Measurements from ENCODE around the gene B3GAT1.

Gene B3GAT1

DNA sequence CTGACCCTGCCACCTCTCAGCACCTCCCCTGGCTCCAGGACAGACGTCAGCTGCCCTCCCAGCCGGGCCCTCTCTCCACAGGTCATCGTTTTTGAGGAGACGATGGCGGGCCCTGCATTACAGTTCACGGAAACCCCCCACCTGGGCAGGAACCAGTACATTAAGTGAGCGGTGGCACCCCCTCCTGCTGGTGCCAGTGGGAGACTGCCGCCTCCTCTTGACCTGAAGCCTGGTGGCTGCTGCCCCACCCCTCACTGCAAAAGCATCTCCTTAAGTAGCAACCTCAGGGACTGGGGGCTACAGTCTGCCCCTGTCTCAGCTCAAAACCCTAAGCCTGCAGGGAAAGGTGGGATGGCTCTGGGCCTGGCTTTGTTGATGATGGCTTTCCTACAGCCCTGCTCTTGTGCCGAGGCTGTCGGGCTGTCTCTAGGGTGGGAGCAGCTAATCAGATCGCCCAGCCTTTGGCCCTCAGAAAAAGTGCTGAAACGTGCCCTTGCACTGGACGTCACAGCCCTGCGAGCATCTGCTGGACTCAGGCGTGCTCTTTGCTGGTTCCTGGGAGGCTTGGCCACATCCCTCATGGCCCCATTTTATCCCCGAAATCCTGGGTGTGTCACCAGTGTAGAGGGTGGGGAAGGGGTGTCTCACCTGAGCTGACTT lies 37.0 kb downstream of the B3GAT1 start:
- Histone ChIP-seq H3K9ac (ENCODE audit: low read length) (no peak overlapping the region), H3K9me3 (ENCODE audit: control insufficient read depth, low read depth, low read length) (no peaks in the 10 kb centered on the region), H3K27ac (ENCODE audit: low read length) (no peak overlapping the region), H3K4me1 (ENCODE audit: control insufficient read depth, low read depth, low read length) (peaks cover 5% of the 10 kb centered on the region), H3K4me3 (ENCODE audit: low read length) (no peak overlapping the region), H3K27me3 (ENCODE audit: control insufficient read depth, insufficient read depth, low read length) (no peaks in the 10 kb centered on the region), H3K36me3 (ENCODE audit: control insufficient read depth, low read depth, low read length) (no peaks in the 10 kb centered on the region)

DNA sequence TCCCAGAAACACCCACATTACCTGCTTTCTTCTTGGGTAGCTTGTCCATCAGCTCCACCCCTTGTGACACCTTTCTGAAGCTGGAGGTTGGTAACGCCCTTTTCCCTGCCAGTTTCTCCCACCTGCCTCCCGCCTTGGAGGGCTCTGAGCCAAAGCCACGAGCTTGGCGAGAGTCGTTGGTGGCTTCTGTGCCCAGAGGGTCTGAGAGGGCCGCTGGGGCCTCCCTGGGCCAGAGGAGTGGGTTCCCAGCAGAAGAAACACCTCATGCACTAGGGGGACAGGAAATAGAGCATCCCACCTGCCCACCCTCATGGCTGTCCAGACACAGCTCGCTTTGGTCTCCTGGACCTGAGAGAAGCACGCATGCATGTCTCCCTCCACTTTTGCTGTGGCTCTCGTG lies 37.9 kb downstream of the B3GAT1 start:
- no peaks in the 10 kb centered on the region for H3K9me3 ChIP-seq (ENCODE audit: control insufficient read depth, low read depth, low read length)
- no peak overlapping the region for H3K27ac ChIP-seq (ENCODE audit: low read length)
- no peaks in the 10 kb centered on the region for H3K36me3 ChIP-seq (ENCODE audit: control insufficient read depth, low read depth, low read length)
- no peak overlapping the region for H3K9ac ChIP-seq (ENCODE audit: low read length)
- H3K4me3 ChIP-seq (ENCODE audit: low read length): no peak overlapping the region
- peaks cover 5% of the 10 kb centered on the region for H3K4me1 ChIP-seq (ENCODE audit: control insufficient read depth, low read depth, low read length)
- H3K27me3 ChIP-seq (ENCODE audit: control insufficient read depth, insufficient read depth, low read length): no peaks in the 10 kb centered on the region

DNA sequence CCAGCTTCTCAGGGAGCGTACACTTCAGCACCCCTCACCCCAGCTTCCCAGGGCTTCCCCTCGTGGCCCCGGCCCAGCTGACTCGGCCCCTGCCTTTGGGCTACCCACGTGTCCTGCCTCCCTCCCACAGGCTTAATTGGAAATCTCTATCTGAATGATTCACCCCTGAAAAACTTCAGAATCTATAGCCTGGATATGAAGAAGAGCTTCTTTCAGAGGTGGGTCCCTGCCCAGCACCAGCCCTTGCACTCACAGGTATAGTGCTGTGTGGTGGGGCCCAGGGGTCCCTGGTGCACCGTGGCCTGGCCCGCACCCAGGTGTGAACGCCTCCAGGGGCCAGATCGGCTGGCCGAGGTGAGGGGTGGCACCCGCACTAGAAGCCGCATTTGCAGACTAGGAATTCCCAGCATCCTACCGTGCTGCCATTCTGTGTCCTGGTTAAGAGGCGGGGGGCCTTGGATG lies 38.4 kb downstream of the B3GAT1 start:
- no peaks in the 10 kb centered on the region for H3K27me3 ChIP-seq (ENCODE audit: control insufficient read depth, insufficient read depth, low read length)
- H3K27ac ChIP-seq (ENCODE audit: low read length): no peak overlapping the region
- H3K9me3 ChIP-seq (ENCODE audit: control insufficient read depth, low read depth, low read length): no peaks in the 10 kb centered on the region
- peaks cover 5% of the 10 kb centered on the region for H3K4me1 ChIP-seq (ENCODE audit: control insufficient read depth, low read depth, low read length)
- no peak overlapping the region for H3K9ac ChIP-seq (ENCODE audit: low read length)
- no peaks in the 10 kb centered on the region for H3K36me3 ChIP-seq (ENCODE audit: control insufficient read depth, low read depth, low read length)
- H3K4me3 ChIP-seq (ENCODE audit: low read length): no peak overlapping the region

DNA sequence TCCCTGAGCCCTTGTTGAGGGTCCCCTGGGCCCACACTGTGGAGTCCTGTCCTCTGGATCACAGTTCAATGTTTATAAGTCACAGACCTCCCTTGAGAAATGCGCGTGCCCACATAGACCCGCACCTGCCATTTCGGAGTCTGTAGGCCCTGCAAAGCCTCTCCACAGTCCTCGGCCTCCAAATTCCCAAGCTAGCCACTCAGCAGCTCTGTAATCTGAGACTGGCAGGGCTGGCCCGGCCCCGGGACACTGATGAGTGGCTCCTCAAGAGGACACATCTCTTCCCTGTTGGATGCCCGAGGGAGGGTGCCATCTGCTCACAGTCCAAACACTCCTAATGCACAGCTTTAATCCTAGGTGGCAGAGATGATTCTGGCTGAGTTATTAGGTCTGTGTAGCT lies 39.1 kb downstream of the B3GAT1 start:
- no peaks in the 10 kb centered on the region for H3K27me3 ChIP-seq (ENCODE audit: control insufficient read depth, insufficient read depth, low read length)
- H3K36me3 ChIP-seq (ENCODE audit: control insufficient read depth, low read depth, low read length): no peaks in the 10 kb centered on the region
- H3K4me1 ChIP-seq (ENCODE audit: control insufficient read depth, low read depth, low read length): peaks cover 5% of the 10 kb centered on the region
- no peak overlapping the region for H3K4me3 ChIP-seq (ENCODE audit: low read length)
- H3K9me3 ChIP-seq (ENCODE audit: control insufficient read depth, low read depth, low read length): no peaks in the 10 kb centered on the region
- H3K9ac ChIP-seq (ENCODE audit: low read length): no peak overlapping the region
- H3K27ac ChIP-seq (ENCODE audit: low read length): no peak overlapping the region

DNA sequence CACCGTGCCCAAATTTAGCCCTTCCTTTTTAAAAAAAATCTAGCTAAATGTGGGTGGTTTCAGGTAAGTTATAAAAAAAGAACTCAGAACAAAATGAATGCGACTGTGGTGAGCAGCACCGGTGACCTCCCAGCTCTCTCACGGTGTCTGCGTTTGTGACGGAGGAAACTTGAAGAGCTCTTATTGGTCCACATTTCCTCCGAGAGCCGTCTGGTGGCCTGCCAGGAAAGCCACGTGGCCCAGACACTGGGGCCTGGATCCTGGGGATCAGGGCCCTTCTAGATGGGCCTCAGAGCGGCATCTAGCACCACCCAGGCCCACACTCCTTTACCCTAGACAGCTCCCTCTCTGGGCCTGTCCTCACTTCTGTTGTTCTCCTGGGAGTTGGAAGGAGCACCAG lies 39.5 kb downstream of the B3GAT1 start:
- H3K9me3 ChIP-seq (ENCODE audit: control insufficient read depth, low read depth, low read length): no peaks in the 10 kb centered on the region
- no peak overlapping the region for H3K4me3 ChIP-seq (ENCODE audit: low read length)
- no peaks in the 10 kb centered on the region for H3K36me3 ChIP-seq (ENCODE audit: control insufficient read depth, low read depth, low read length)
- H3K27ac ChIP-seq (ENCODE audit: low read length): no peak overlapping the region
- H3K27me3 ChIP-seq (ENCODE audit: control insufficient read depth, insufficient read depth, low read length): no peaks in the 10 kb centered on the region
- peaks cover 5% of the 10 kb centered on the region for H3K4me1 ChIP-seq (ENCODE audit: control insufficient read depth, low read depth, low read length)
- no peak overlapping the region for H3K9ac ChIP-seq (ENCODE audit: low read length)

DNA sequence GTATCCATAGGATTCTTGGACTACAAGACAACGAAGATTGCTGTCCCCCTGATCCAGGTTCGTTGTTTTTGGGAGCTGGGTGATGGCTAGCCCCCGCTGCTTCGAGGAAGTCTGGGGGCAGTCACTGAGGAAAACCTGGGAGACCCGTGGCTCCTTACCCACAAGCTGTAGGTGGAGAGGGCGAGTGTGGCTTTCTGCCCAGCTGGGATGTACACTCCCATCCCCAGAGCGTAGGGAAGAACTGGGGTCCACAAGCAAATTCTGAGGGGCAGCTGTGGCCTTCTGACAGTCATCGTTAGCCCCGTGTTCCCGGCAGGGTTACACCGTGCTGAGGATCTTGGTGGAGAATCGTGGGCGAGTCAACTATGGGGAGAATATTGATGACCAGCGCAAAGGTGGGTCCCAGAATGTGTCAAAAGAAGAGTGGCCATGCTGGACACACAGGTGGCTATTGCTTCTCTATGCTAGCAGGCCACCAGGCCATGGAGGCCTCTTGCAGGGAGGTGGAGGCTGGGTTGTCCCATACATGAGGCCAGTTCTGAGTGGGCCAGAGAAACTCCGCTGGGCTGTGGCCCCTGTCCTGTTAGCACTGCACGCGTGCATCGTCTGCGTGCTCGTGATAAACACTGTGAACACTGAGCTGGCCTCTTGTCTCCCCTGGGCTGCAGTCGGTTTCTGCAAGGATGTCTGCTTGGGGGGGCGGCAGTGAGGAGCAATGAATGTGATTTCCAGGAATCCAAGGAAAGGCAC lies 40.4 kb downstream of the B3GAT1 start:
- no peak overlapping the region for H3K27ac ChIP-seq (ENCODE audit: low read length)
- H3K27me3 ChIP-seq (ENCODE audit: control insufficient read depth, insufficient read depth, low read length): no peaks in the 10 kb centered on the region
- H3K36me3 ChIP-seq (ENCODE audit: control insufficient read depth, low read depth, low read length): no peaks in the 10 kb centered on the region
- no peak overlapping the region for H3K9ac ChIP-seq (ENCODE audit: low read length)
- peaks cover 5% of the 10 kb centered on the region for H3K4me1 ChIP-seq (ENCODE audit: control insufficient read depth, low read depth, low read length)
- H3K4me3 ChIP-seq (ENCODE audit: low read length): no peak overlapping the region
- no peaks in the 10 kb centered on the region for H3K9me3 ChIP-seq (ENCODE audit: control insufficient read depth, low read depth, low read length)

DNA sequence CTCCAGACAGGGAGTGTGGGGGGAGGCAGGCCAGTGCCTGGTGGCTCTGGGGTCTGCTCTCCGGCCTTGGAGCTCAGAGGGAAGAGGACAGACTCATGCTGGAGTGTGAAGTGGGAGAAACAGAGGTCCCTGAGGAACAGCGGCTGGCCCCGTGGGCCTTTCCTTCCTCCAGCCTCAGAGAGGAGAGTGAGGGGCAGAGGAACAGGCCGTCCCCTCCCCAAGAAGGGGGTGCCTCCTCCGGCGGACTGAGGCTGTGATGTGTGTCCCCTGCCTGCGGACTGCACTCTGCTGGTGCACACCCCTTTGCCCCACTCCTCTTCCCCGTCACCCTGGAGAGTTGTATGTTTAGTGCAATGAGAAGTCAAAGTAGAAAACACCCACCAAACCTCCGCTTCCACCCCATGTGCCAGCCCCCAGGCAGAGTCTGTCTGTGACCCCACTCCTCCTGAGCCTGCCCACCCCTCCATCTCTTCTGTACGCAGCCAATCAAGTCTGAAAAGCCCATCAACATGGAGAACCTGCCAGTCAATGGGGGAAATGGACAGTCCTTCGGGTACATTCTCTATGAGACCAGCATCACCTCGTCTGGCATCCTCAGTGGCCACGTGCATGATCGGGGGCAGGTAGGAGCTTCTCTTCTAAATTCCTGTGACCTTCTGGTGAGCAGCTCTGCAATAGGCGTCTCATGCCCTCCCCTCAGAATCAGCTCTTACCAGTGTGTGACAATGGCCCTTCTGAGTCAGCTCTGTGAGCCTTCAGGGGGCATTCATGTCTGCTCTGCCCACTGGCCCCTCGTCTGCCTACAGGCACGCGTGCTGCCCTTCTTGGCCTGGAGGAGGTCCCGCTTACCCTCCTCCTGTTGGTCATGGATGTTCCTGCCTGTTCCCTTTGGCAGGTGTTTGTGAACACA lies 41.3 kb downstream of the B3GAT1 start:
- Histone ChIP-seq H3K4me1 (ENCODE audit: control insufficient read depth, low read depth, low read length) (no peaks in the 10 kb centered on the region), H3K36me3 (ENCODE audit: control insufficient read depth, low read depth, low read length) (no peaks in the 10 kb centered on the region), H3K27me3 (ENCODE audit: control insufficient read depth, insufficient read depth, low read length) (no peaks in the 10 kb centered on the region), H3K27ac (ENCODE audit: low read length) (no peak overlapping the region), H3K9me3 (ENCODE audit: control insufficient read depth, low read depth, low read length) (no peaks in the 10 kb centered on the region), H3K4me3 (ENCODE audit: low read length) (no peak overlapping the region), H3K9ac (ENCODE audit: low read length) (no peak overlapping the region)

DNA sequence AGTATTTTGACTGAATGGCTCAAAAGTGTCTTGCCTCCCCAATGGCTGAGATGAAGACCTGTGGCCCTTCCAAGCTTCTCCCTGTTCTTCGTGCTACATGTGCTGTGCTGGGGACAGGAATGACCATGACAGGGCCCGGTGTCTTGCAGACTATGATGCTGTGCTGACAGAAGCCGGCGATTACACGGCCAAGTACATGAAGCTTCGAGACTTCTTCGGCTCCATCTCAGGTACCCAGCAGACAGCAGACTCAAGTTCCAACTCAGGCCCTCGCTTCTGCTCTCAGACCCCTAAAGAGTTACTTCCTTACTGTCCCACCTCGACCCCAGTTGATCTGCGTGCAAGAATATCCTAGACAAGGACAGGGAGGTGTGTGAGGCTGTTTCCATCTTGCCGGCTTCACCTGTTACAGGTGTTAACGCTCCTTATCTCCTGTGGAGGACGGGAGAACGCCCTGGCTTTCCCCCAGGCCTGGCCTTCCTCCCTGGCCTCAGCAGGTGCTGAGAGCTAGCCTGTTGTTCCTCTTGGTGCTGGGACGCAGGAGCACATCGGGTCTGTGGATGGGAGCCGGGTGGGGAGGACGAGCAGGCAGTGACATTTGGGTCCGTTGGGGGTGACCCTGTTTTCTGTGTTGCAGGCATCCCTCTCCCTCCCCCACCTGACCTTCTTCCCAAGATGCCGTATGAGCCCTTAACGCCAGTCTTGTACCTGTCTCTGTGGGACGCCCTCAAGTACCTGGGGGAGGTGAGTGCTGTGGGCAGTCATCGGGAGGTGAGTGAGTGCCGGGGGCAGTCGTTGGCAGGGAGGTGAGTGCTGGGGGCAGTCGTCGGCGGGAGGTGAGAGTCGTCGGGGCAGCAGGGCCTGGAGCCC lies 42.2 kb downstream of the B3GAT1 start:
- H3K4me1 ChIP-seq (ENCODE audit: control insufficient read depth, low read depth, low read length): no peaks in the 10 kb centered on the region
- no peaks in the 10 kb centered on the region for H3K36me3 ChIP-seq (ENCODE audit: control insufficient read depth, low read depth, low read length)
- no peak overlapping the region for H3K9ac ChIP-seq (ENCODE audit: low read length)
- H3K27me3 ChIP-seq (ENCODE audit: control insufficient read depth, insufficient read depth, low read length): no peaks in the 10 kb centered on the region
- H3K4me3 ChIP-seq (ENCODE audit: low read length): no peak overlapping the region
- no peaks in the 10 kb centered on the region for H3K9me3 ChIP-seq (ENCODE audit: control insufficient read depth, low read depth, low read length)
- H3K27ac ChIP-seq (ENCODE audit: low read length): no peak overlapping the region

DNA sequence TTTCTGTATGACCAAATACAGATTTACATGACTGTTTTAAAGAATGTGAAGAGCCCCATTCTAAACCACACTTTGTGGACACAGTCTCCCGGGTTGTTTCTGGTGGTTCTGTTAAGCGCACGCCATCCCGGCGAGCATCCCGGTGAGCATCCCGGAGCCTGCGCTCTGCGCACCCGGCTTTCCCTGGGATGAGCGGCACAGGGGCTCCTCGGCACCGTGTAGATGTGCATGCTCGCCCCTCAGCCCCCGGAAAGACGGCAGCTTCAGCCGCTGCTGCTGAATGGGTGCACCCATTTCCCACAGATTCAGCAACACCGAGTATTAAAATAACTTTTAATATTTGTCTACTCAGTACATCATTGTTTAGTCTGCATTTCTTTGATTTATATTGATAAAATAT lies 44.3 kb downstream of the B3GAT1 start:
- H3K36me3 ChIP-seq (ENCODE audit: control insufficient read depth, low read depth, low read length): no peaks in the 10 kb centered on the region
- H3K9ac ChIP-seq (ENCODE audit: low read length): no peak overlapping the region
- no peaks in the 10 kb centered on the region for H3K9me3 ChIP-seq (ENCODE audit: control insufficient read depth, low read depth, low read length)
- no peaks in the 10 kb centered on the region for H3K4me1 ChIP-seq (ENCODE audit: control insufficient read depth, low read depth, low read length)
- no peak overlapping the region for H3K27ac ChIP-seq (ENCODE audit: low read length)
- H3K4me3 ChIP-seq (ENCODE audit: low read length): no peak overlapping the region
- H3K27me3 ChIP-seq (ENCODE audit: control insufficient read depth, insufficient read depth, low read length): no peaks in the 10 kb centered on the region

DNA sequence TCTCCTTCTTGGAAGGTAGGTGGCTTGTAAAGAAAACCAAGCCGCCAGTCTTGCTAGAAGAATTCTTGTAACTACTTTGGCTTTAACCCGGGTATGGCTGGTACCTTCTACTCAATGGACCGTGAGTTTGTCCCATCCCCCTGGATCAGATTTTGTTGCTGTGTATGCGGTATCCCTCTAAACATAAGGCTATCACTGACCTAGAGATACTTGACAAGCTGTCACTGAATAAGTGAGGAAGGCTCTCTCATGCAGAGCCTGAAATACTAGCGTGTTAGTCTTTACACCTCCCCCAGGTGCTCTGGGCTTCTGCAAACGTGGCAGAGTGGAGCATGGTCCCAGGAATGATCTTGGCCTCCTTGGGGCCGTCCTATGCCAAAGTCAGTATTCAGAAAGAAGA lies 45.8 kb downstream of the B3GAT1 start:
- Histone ChIP-seq H3K4me1 (ENCODE audit: control insufficient read depth, low read depth, low read length) (no peaks in the 10 kb centered on the region), H3K9ac (ENCODE audit: low read length) (no peak overlapping the region), H3K4me3 (ENCODE audit: low read length) (no peak overlapping the region), H3K36me3 (ENCODE audit: control insufficient read depth, low read depth, low read length) (no peaks in the 10 kb centered on the region), H3K27ac (ENCODE audit: low read length) (no peak overlapping the region), H3K9me3 (ENCODE audit: control insufficient read depth, low read depth, low read length) (no peaks in the 10 kb centered on the region), H3K27me3 (ENCODE audit: control insufficient read depth, insufficient read depth, low read length) (no peaks in the 10 kb centered on the region)

All from iPS-18a (cell line).